NCI-H2081 (cell line): ENCODE data around the gene CNOT6.

Experiments
- DNase-seq, 2 experiments: peaks; one replicate each; lab custom pipeline; 2025; lab: John Stamatoyannopoulos, UW

The CNOT6 gene

GRCh38 chr5:180622910-180623309 lies 128.7 kb downstream of the CNOT6 start:
- DNase-seq: no peak

GRCh38 chr5:180623411-180623834 lies 129.2 kb downstream of the CNOT6 start:
- DNase-seq: no peak

DNA sequence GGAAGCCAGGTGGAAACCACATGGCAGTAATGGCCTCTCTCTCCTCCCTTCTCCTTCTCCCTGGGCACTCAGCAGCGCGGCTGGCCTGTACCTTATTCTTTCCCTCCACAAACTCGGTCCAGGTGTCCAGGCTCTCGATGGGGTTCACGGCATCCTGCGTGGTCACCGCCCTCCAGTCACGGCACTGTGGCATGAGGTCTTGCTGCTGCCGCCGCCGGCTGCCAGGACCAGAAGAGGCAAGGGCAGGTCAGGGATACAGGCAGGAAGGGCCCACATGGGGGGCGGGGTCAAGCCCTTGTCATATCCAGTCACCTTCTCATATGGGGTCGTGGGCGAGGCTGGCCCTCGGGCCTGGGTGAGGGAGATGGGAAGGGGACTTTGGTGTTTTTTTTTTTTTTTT lies 129.7 kb downstream of the CNOT6 start:
- no peak for DNase-seq

GRCh38 chr5:180624587-180624986 lies 130.4 kb downstream of the CNOT6 start:
- no peak for DNase-seq

GRCh38 chr5:180625125-180625790 lies 131.1 kb downstream of the CNOT6 start:
- no peak for DNase-seq

GRCh38 chr5:180625791-180626660 lies 131.8 kb downstream of the CNOT6 start:
- DNase-seq: no peak

DNA sequence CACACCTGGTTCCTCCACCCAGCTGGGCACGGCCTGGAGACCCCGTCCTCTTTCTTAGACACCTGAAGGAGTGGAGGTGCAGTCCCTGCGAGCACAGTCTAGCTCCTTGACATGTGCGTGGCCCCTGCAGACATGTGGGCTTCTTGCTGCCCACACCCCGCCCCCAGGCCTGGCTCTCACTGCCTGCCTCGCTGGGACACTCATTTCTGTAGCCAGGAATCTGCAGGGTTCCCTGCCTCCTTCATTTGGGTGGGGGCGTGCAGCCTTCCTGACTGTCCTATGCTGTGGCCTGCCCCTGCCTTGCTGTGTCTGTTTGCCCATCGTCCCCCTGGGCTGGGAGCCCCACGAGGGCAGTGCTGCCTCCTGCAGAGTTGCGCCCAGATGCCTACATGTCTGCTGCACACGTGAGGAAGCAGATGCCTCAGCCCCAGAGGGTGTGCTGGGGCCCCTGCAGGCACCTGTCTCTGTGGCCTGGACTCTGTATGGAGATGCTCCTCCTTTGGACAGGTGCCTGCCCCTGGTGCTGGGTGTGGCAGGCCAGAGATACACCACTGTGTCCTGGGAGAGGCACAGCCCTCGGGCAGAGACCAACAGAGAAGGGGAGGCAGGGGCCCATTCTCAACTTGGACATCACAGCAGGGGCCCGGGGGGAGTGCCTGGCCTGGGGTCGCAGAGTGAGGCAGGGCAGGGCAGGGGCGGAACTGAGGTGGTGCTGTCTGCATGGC lies 132.6 kb downstream of the CNOT6 start:
- DNase-seq: no peak

DNA sequence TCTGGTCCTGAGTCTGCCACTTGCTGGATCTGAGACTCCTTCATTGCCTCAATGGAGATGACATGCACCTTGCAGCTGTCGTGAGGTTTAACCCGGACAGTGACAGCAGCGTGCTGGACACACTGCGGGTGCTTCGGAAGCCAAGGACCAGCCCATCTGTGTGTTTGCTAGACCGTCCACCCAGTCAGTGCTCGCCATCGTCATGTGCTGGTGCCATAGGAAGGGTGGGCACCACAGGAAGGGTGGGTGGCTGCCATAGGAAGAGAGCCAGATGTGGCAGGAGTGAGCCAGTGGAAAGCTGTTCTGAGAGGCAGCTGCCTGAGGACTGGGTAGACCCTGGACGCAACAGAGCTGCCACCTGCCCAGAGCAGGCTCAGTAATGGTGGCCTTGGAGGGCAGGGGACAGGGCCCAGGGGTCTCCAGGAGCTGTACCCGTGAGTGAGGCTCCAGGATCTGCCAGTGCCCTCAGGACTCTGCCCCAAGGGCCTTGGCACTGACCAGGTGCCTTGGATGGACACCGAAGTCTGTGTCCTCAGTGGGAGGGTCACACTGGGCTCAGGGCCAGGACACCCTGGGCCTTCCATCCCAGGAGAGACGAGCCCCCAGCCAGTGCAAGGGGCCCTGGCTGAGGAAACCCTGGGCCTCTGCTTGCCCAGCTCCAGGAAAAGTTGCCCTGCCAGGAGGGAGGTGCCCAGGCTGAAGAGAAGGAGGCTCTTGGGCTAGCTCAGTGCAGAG lies 133.4 kb downstream of the CNOT6 start:
- no peak for DNase-seq
